Thyroid gland (tissue), 4 donors: Measurements from ENCODE around the gene TPSG1.
"Not testable (repeated sequence)": the region's sequence is repeated elsewhere in the genome, so short reads cannot be mapped to it uniquely, and the experiment has no call there.

ENCODE experiments used
- CTCF ChIP-seq, 6 experiments: fragments of 200-600 bp in 3 of 6; fragments of 450-650 bp in 3 of 6; sonication (generic) in 3 of 6; IDR thresholded peaks; one replicate each; pipeline ENCODE4 v1.5.1; 2016 to 2019; ENCODE audit warnings: antibody characterized with exemption in 6 of 6, mild to moderate bottlenecking in 2 of 6, inconsistent platforms in 1 of 6, moderate library complexity in 1 of 6
- POLR2A ChIP-seq, 2 donors: fragments of 450-650 bp; IDR thresholded peaks; one replicate each; pipeline ENCODE4 v1.6.1; 2017; ENCODE audit warnings: antibody characterized with exemption in 2 of 2, mild to moderate bottlenecking in 2 of 2, moderate library complexity in 1 of 2

GRCh38 chr16:1229476-1229875 is 4.4 kb upstream of the TPSG1 start:
- TF ChIP-seq POLR2A, CTCF (IDR thresholded peaks at IDR 0.05): not testable (repeated sequence)
